NCI-H2227 (cell line): Measurements from ENCODE around the gene CCDC47.

ENCODE experiments used
- DNase-seq: peaks from one replicate; lab custom pipeline; 2025; ENCODE audit not compliant: unreplicated experiment; lab: John Stamatoyannopoulos, UW

CCDC47 gene

GRCh38 chr17:63699638-63700527 is 73.5 kb downstream of the CCDC47 start, which contains the start of gene LIMD2:
Gene LIMD2, minus strand, starts transcription at chr17:63700125. Its CDS starts 827 bp downstream, at chr17:63699298.
- peak; percentile 88 for DNase-seq

GRCh38 chr17:63698886-63699637 is 74.3 kb downstream of the CCDC47 start:
- DNase-seq: peak; percentile 59

GRCh38 chr17:63698381-63698885 is 75.0 kb downstream of the CCDC47 start:
- DNase-seq: no peak

GRCh38 chr17:63697341-63698286 is 75.8 kb downstream of the CCDC47 start:
- peak; percentile 44 for DNase-seq

GRCh38 chr17:63696381-63696961 is 76.9 kb downstream of the CCDC47 start:
- peak; percentile 30 for DNase-seq

GRCh38 chr17:63695889-63696288 is 77.5 kb downstream of the CCDC47 start:
- no peak for DNase-seq
